SIG-M5 (cell line): ENCODE data around the gene PIK3IP1.

Source experiments
- DNase-seq: peaks from one replicate; lab custom pipeline; 2025; lab: John Stamatoyannopoulos, UW

The PIK3IP1 gene

DNA sequence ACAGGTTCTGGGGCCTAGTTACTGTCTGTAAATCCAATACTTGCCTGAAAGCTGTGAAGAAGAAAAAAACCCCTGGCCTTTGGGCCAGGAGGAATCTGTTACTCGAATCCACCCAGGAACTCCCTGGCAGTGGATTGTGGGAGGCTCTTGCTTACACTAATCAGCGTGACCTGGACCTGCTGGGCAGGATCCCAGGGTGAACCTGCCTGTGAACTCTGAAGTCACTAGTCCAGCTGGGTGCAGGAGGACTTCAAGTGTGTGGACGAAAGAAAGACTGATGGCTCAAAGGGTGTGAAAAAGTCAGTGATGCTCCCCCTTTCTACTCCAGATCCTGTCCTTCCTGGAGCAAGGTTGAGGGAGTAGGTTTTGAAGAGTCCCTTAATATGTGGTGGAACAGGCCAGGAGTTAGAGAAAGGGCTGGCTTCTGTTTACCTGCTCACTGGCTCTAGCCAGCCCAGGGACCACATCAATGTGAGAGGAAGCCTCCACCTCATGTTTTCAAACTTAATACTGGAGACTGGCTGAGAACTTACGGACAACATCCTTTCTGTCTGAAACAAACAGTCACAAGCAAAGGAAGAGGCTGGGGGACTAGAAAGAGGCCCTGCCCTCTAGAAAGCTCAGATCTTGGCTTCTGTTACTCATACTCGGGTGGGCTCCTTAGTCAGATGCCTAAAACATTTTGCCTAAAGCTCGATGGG is 13.5 kb downstream of the PIK3IP1 start:
- no peak for DNase-seq

DNA sequence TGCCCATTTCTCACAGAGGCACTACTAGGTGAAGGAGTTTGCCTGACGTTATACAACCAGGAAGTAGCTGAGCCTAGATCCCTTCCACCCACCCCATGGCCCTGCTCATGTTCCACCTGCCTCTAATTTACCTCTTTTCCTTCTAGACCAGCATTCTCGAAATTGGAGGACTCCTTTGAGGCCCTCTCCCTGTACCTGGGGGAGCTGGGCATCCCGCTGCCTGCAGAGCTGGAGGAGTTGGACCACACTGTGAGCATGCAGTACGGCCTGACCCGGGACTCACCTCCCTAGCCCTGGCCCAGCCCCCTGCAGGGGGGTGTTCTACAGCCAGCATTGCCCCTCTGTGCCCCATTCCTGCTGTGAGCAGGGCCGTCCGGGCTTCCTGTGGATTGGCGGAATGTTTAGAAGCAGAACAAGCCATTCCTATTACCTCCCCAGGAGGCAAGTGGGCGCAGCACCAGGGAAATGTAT is 14.1 kb downstream of the PIK3IP1 start:
- DNase-seq = no peak

DNA sequence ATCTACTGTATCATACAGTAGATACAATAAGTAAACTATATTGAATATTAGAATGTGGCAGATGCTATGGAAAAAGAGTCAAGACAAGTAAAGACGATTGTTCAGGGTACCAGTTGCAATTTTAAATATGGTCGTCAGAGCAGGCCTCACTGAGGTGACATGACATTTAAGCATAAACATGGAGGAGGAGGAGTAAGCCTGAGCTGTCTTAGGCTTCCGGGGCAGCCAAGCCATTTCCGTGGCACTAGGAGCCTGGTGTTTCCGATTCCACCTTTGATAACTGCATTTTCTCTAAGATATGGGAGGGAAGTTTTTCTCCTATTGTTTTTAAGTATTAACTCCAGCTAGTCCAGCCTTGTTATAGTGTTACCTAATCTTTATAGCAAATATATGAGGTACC is 14.5 kb downstream of the PIK3IP1 start:
- no peak for DNase-seq

DNA sequence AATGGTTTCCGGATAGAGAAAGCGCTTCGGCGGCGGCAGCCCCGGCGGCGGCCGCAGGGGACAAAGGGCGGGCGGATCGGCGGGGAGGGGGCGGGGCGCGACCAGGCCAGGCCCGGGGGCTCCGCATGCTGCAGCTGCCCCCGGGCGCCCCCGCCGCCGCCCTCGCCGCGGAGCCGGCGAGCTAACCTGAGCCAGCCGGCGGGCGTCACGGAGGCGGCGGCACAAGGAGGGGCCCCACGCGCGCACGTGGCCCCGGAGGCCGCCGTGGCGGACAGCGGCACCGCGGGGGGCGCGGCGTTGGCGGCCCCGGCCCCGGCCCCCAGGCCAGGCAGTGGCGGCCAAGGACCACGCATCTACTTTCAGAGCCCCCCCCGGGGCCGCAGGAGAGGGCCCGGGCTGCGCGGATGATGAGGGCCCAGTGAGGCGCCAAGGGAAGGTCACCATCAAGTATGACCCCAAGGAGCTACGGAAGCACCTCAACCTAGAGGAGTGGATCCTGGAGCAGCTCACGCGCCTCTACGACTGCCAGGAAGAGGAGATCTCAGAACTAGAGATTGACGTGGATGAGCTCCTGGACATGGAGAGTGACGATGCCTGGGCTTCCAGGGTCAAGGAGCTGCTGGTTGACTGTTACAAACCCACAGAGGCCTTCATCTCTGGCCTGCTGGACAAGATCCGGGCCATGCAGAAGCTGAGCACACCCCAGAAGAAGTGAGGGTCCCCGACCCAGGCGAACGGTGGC is 15.7 kb downstream of the PIK3IP1 start:
- no peak for DNase-seq

DNA sequence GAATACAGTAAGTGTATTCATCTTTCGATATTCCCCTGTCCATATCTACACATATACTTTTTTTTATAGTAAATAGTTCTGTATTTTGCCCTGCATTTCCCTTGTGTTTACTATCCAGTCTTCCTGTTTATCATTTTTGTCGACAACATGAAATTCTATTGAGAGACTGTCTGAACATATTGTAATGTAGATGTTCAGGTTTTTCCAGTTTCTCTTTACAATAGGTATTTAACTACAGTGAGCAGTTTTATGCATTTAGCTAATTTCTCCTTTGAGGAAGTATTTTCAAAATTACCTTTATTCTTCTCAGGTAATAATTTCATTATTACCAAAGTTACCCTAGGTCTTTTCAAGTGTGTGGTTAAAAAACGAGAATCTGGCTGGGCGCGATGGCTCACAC is 16.7 kb downstream of the PIK3IP1 start:
- no peak for DNase-seq

DNA sequence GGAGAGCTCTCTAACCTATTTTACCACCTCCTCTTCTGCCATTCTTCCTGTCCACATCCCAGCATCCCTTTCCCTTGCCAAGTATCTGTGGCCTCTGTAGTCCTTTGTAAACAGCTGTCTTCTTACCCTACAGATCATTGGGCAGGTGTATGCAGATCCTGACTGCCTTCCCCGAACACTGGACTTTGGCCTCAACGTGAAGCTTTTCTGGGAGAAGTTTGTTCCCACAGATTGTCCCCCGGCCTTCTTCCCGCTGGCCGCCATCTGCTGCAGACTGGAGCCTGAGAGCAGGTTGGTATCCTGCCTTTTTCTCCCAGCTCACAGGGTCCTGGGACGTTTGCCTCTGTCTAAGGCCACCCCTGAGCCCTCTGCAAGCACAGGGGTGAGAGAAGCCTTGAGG is 17.3 kb downstream of the PIK3IP1 start:
- no peak for DNase-seq

DNA sequence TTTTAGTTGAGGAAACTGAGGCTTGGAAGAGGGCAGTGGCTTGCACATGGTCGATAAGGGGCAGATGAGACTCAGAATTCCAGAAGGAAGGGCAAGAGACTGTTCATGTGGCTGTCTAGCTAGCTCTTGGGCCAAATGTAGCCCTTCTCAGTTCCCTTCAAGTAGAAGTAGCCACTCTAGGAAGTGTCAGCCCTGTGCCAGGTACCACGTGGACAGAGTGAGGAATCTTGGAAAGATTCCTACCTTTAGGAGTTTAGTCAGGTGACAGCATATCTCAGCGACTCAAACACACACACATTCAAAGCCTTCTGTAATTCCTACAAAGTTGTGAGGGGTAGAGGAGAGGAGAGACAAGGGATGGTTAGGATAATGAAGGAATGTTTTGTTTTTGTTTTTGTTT is 18.3 kb downstream of the PIK3IP1 start:
- no peak for DNase-seq

DNA sequence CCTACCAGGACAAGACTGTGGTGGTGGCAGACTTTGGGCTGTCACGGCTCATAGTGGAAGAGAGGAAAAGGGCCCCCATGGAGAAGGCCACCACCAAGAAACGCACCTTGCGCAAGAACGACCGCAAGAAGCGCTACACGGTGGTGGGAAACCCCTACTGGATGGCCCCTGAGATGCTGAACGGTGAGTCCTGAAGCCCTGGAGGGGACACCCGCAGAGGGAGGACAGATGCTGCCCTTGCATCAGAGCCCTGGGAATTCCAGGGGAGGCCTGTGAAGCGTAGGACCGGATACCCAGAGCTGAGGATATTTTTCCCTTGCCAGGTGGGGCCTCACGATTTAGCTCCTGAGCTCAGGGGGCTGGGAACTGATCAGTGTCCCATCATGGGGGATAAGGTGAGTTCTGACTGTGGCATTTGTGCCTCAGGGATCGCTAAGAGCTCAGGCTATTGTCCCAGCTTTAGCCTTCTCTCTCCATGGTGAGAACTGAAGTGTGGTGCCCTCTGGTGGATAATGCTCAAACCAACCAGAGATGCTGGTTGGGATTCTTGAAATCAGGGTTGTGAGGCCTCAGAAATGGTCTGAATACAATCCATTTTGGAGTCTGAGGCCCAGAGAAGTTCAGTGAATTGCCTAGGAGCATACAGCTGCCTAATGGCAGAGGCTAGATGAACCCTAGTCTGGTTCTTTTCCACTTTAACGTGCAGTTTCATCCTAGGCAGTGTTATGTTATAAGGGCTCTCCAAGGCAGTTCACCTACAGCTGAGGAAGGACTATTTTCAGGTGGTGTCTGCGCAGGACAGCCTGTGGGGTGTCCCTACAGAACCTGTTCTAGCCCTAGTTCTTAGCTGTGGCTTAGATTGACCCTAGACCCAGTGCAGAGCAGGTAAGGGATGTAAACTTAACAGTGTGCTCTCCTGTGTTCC is 19.5 kb downstream of the PIK3IP1 start:
- DNase-seq = no peak

DNA sequence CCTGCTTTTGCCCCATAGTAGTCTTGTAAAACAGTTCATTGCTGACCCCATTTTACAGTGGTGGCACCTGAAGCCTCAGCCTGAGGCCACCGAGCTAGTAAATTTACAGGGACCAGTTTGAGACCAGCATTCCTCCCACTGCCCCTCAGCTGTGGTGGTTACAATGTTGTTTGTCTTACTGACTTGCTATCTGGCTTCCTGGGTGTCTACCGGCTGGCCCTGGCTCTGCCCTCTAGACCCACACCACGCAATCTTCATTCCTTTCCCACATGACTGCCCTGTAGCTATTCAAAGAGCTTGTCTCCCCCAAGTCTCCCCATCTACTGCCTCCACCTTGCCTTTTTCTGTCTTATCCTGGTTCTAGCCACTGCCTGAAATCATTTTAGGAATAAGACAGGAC is 20.8 kb downstream of the PIK3IP1 start:
- no peak for DNase-seq

DNA sequence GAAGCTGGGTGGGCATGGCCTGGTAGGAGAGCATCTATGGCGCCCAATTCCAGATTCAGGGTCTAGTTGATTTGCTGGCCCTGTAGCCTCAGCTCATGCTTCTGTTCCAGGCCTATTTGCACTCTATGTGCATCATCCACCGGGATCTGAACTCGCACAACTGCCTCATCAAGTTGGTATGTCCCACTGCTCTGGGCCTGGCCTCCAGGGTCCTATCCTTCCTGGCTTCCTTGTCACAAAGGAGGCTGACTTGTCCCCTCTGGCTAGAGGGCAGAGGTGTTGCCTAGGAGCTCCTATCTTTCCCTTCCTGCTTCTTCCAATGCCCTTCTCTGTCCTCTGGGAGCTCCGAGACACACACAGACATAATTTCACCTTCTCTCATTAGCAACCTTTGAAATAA is 21.3 kb downstream of the PIK3IP1 start:
- DNase-seq = no peak

DNA sequence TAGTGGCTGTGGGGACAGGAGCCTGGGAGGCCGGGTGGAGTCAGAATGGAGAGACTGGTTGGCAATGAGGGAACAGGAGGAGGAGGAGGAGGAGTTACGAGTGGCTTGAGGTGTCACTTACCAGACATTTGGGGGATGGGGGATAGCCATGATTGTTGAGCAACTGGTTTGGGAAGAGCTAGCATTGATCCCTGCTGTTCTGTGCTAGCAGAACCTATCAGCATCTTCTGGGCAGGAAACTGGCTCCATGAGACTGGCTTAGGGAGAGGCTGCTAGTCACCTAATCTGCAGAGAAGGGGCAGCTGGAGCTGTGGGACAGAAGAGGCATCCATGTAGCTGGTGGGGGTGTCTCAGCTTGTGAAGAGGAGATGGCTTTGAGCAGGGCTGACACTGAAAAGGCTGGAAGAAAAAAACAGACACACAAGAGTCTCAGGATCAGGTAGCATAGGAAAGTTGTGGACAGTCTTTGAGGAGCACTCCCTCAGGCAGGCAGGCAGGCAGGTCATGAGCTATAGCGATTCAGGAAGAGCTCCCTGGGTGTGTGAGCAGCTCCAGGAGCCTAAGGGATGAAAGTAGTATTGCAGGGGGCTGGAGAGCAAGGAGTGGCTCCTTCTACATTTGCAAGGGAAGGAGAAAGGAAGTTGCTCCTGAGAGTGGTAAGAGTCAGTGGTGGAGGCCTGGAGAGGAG is 22.3 kb downstream of the PIK3IP1 start:
- no peak for DNase-seq

DNA sequence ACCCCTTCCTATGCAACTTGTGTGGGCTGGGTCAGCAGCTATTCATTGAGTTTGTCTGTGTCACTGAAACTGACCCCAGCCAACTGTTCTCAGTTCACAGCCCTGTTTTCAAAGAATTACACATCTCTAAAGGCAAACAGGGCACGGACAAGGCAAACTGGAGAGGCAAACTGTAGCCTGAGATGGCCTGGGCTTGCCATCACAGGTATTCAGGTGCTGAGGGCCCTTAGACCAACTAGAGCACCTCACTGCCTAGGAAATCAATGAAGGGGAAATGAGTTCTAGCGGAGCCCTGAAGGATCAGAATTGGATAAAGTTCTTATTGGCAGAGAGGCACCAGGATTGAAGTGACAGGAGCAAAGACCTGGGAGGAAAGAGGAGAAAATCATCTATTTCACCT is 24.0 kb downstream of the PIK3IP1 start:
- DNase-seq = no peak

DNA sequence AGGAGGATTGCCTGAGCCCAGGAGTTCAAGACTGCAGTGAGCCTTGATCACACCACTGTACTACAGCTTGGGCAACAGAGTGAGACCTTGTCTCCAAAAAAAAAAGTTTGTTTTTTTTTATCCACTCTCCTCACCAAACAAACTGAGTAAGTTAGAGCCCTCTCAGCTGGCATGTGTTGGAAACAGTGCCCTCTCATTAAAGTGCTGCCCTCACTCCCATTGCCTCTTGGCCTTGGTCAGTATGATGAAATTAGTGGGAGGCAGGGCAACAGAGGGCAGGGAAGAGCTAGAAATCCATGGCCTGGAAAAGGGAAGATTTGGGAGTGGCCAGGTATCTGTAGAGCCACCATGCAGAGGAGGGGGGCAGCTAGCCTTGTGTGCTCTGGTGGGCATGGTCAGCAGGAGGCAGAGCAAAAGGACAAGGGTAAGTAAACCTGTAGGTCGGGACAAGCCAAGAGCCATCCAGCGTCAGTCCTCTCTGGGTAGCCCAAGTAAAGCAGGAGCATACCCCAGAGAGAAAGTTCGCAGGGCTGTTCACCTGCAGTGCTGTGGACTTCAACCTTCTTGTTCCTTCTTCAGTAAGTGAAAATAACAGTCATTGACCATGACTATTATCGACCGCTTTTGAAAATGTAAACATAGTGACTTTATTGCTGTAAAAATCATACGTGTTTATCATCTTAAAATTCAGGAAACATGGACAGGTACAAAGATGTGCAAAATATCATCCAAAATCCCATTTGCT is 28.2 kb downstream of the PIK3IP1 start:
- DNase-seq = no peak

DNA sequence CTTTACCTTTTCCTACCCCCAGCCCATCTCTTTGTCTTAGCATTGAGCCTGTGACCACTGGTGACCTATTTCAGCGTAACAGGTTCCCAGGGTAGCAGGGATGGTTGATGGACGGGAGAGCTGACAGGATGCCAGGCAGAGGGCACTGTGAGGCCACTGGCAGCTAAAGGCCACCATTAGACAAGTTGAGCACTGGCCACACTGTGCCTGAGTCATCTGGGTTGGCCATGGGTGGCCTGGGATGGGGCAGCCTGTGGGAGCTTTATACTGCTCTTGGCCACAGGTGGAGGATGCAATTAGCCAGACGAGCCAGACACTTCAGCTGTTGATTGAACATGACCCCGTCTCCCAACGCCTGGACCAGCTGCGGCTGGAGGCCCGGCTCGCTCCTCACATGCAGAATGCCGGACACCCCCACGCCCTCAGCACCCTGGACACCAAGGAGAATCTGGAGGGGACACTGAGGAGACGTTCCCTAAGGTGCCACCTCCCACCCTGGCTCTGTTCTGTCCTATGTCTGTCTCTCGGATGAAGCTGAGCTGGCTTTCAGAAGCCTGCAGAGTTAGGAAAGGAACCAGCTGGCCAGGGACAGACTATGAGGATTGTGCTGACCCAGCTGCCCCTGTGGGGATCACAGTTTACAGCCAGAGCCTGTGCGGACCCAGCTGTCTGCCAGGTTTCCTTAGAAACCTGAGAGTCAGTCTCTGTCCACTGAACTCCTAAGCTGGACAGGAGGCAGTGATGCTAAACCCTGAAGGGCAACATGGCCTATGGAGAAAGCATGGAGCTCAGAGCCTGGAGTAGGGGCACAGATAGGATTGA is 29.8 kb downstream of the PIK3IP1 start:
- no peak for DNase-seq

DNA sequence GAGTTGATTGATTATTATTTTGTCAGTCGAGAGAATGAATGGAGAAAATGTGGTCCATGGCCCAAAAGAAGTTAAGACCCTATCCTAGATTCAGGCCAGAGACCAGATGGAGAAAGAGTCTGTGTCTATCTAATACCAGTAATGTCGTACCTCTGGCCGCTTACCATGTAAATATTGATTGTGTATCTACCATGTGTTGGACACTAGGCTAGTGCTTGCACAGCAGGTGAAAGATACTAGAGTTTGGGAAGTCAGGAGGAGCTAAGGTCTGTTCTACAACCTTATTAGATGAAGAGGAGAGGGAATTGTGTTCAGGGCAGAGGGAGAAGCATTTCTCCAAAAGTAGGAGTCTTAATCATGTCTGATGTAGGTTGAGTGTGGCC is 31.8 kb downstream of the PIK3IP1 start:
- DNase-seq = no peak

DNA sequence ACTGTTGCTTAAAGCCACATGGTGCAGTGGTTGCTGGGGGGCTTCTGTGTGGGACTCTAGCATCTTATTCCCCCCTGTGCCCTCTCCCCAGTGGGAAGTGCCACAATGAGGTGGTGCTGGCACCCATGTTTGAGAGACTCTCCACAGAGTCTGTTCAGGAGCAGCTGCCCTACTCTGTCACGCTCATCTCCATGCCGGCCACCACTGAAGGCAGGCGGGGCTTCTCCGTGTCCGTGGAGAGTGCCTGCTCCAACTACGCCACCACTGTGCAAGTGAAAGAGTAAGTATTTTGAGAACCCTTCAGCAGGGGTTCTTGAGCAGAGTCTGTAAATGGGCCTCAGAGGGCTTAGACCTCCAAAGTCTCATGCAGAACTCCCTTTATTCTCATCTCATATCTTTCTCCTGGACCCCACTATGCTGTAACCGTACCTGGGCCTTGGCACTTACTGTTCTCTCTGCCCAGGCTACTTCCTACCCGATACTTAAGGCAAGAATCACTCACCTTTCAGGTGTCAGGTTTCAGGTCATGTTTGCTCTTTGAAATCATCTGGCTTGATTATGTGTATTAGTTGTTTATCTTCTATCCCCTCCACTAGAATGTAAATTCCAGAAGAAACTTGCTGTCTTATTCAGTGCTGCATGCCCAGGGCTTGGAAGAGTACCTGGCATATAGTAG is 32.4 kb downstream of the PIK3IP1 start:
- no peak for DNase-seq

DNA sequence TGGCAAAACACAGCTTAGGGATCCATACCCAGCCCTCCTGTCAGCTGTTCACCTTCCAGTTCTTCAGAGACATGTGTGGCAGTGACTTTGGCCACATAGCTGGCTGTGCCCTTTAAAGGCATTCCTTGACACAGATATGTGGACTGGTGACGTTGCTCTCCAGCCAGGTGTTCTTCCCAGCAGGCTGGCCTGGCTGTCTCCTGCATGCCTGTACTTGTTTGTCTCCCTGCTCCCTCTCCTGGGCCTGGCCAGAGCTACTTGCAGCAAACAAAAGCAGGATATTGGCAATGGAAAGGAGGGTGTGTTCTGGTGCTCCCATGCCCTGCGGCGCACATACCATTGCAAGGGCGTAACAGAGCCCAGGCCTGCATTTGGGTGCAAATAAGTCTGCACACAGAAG is 38.3 kb downstream of the PIK3IP1 start:
- DNase-seq = no peak

DNA sequence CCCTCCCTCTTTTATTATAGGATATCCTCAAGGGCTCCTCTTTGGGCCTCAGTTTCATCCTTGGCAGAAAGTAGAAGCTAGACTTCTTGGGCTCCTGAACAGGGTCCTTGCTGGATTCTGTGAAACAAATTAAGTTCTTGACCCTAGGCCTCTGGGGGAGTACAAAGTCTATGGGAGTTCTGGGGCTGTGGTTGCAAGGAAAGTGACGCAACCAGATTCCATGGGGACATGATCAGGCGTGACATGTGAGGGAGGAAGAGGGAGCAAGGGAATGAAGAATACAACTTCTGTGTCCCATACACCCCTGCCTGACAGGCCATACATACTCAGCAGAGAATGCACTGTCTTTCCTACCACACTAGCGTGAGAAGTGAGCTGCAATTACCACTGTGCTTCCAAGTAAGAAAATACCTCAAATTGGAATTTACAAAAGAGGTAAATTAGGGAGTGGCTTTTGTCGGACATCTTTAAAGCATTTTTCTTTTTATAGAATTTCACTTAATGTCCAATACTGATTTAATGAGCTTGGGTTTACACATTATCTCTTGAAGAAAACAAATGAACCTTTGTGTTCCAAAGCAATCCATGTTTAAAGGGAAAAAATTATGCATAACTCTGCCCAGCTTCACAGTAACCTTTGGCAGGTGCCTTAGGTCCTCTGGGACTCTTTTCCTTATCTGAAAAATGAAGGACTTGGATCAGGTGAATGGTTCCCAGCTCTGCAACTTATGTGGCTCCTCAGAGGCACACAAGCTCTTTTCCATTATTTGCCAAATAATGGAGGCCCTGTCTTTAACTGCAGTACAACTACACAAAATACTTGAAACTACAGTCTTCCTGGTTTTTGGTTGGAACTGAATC is 41.3 kb downstream of the PIK3IP1 start:
- DNase-seq = no peak
